Embryonic facial prominence (tissue), 1 donor: ENCODE measurements around the gene VWCE.
"Not testable (repeated sequence)": the region's sequence is repeated elsewhere in the genome, so short reads cannot be mapped to it uniquely, and the experiment has no call there.

Source experiments
- DNase-seq: peaks from one replicate; pipeline ENCODE4 v3.0.0-alpha.2; 2016; ENCODE audit errors: extremely low spot score

The VWCE gene

DNA sequence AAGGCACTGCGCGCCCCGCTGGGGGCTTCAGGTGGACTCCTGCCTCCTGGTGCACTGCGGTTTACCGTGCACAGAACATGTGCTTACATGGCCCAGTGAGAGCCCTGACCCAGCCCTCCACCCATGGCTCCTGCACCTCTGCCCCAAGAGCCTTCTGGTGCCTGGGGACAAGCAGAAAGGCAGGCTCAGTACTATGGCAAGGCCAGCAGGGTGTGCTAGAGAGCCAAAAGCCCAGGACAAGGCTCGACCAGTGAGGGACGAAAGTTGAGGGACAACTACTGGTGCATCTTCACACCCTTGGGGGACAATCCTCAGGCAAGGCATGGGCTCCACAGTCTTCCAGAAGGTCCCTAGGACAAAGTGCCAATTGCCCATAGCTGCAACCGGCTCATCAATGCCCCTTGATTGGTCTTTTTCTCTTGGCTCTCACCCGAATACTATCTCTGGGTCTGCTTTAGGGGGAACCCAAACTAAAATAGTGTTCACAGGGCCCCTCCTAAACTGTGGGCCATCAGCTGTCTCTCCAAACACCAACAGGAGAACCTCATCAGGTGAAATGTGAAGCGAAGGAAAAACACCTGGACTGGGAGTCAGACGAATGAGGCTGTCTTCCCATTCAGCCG is 40.6 kb downstream of the VWCE start:
- no peak for DNase-seq

- not testable (repeated sequence) for DNase-seq
Observed at GRCh38 chr11:61252332-61252731, 42.8 kb downstream of the VWCE start.

- not testable (repeated sequence) for DNase-seq
Observed at GRCh38 chr11:61250796-61251765, 44.0 kb downstream of the VWCE start.

GRCh38 chr11:61249201-61249600 is 45.9 kb downstream of the VWCE start:
- not testable (repeated sequence) for DNase-seq

- not testable (repeated sequence) for DNase-seq
Observed at GRCh38 chr11:61248071-61248470, 47.0 kb downstream of the VWCE start.

DNA sequence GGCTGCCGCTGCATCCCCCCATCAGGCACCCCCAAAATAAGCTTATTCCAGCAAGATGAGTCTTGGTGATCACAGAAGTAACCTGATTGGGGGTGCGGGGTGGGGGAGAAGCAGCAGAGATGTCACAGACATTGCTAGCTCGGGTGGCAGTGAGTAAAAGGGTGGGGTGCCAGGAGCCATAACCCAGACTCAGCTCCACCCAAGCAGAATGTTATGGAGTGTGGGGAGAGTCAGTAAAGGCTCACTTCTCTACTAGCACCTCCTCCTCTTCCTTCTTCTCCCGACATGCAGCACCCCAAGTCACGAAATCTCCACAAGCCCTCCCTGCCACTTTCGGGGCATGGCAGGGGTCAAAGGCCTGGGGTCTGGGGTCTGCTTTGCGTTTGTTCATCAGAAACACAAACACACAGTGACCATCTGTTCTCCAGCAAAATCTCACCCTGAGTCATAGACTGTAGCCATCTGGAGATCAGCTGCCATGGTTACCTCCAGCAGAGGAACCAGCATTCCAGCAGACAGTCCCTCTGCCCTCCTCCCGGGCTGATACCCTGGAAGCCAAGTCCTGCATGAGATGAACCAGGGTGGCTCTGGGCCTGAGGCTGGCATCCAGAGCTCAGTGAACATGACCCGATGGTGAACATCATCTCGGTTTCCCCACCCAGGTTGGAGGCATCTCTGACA is 49.7 kb downstream of the VWCE start:
- DNase-seq, result not testable (repeated sequence)

DNA sequence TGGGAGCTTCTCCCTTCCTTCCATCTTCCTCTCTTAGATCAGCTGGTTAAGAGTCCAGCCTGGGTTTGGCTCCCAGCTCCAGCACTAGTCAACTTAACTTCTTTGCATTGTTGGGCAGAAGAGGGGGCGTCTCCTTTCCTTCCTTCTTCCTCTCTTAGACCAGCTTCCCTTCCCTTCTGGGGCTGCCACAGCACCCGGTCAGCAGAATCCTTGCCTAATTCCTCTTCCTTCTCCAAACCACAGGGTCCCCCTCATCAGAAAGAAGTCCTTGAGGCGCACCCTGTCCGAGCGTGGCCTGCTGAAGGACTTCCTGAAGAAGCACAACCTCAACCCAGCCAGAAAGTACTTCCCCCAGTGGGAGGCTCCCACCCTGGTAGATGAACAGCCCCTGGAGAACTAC is 53.6 kb downstream of the VWCE start:
- not testable (repeated sequence) for DNase-seq

DNA sequence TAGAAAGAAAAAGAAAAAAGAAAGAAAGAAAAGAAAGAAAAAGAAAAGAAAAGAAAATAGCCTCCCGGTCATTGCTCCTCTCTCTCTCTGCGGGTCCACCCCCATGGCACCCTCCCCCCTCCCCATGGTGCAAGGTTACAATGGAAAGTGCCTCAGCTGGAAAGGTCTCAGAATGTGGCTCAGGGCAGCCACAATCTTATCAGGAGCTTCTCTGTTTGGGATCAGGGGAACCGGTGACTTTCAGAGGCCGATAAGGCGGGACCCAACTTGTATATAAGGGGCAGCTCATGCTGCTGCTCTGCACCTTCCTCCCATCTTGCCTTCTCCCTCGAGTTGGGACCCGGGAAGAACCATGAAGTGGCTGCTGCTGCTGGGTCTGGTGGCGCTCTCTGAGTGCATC is 54.2 kb downstream of the VWCE start, which contains the start of gene PGA5:
Gene PGA5 (plus strand): TSS at position 301 of the 400 bp plus-strand sequence. CDS start 52 bp downstream, at position 353.
- not testable (repeated sequence) for DNase-seq

DNA sequence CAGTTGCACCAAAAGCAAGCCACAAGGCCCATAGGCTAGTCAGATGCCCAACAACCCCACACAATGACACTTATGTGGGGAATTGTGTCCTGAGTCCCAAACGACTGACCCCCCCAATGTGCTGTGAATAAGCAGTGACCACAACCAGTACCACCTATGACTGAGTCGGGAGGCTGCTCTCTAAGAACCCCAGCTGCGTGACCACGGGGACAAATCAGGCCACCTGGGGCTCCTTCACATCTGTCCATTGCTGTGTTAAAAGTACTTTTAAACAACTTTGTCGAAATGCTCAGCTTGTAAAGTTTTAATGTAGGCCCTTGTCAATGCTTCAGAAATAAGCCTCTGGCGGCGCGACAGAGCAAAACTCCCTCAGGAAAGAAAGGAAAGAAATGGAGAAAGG is 54.8 kb downstream of the VWCE start:
- not testable (repeated sequence) for DNase-seq

- not testable (repeated sequence) for DNase-seq
Observed at GRCh38 chr11:61237130-61237529, 58.0 kb downstream of the VWCE start.

DNA sequence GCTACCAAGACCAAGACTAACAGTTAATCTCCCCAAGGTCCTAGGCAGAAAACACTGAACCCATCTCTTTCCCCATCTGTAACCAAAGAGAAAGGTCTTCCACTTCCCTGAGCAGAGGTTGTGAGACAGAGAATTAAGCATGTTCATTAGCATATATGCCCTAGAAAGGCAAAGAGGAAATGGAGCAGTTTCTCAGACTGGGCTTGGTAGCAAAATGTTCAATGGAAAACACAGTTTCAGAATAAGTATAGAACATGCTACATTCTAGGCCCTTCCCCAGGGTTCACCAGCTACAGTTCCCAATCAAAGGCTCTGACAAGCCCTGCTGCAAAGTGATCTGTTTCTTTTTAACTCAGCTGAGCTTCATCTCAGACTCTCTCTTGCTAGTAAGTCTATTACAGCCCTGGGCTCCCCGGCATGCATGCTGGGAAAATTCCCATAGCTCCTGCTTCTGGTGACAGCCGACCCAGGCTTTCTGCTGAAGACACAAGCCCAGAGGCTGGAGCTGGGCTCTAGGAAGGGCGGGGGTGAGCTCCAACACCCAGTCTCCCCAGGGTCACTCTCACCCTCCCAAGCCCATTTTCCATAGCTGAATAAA is 62.5 kb downstream of the VWCE start:
- not testable (repeated sequence) for DNase-seq

- DNase-seq, result not testable (repeated sequence)
Observed at GRCh38 chr11:61231585-61231984, 63.5 kb downstream of the VWCE start.

DNA sequence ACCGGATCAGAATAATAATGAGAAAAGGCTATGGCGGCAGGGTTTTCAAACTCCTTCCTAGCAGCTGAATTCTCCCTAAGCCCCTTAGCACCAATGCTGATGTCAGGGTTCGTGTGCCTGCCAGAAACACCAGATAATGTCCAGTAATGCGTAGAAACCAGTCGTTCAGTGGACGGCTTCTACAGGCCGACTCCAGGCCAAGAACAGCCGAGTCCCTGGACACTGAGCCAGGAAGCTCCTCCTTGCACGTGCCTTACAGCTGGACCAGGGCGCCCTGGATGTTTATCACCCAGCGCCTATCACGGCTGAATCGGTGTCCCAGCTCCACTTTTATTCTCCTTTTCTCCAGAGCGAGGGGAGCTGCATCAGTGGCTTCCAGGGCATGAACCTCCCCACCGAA is 64.1 kb downstream of the VWCE start:
- not testable (repeated sequence) for DNase-seq

- DNase-seq, result not testable (repeated sequence)
Observed at GRCh38 chr11:61229458-61229857, 65.7 kb downstream of the VWCE start.

- not testable (repeated sequence) for DNase-seq
Observed at GRCh38 chr11:61226457-61227137, 68.5 kb downstream of the VWCE start.

GRCh38 chr11:61222692-61223091 is 72.4 kb downstream of the VWCE start:
- not testable (repeated sequence) for DNase-seq

GRCh38 chr11:61222047-61222446 is 73.1 kb downstream of the VWCE start, which contains the start of gene PGA4:
PGA4 (plus strand) TSS chr11:61222347; CDS start chr11:61222401, 54 bp downstream.
- DNase-seq, result not testable (repeated sequence)

DNA sequence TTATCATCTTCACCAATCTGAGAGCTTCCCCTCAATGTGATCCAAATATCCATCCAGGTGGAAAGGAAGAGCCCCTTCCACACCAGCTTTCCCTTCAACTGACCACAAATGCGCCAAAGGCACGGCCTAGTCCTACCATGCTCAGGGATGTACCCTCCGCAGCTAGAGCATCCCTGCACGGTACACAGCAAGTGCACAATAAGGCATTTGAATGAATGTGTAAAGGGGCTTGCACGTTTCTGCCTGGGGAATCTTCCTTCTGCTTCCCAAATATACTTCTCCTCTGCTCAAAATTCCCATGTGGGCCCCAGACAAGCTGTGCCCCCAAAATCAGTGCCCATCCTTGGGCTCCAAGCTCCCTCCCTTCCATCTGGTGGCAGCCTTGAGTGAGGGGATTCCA is 76.1 kb downstream of the VWCE start:
- DNase-seq, result not testable (repeated sequence)

- DNase-seq, result not testable (repeated sequence)
Observed at GRCh38 chr11:61218306-61218705, 76.8 kb downstream of the VWCE start.

GRCh38 chr11:61213711-61214324 is 81.3 kb downstream of the VWCE start:
- not testable (repeated sequence) for DNase-seq
